ENCODE results near the gene MYH11.

GRCh38 chr16:15816228-15816627 lies 40.6 kb downstream of the MYH11 start:
- TF ChIP-seq REST (IDR thresholded peaks at IDR 0.05; ENCODE audit: insufficient read depth in 1 of 2, low read depth in 2 of 2, low read length in 2 of 2) (no peak), POLR2AphosphoS5 (IDR thresholded peaks at IDR 0.05; ENCODE audit: low read depth, low read length) (no peak), TAF1 (IDR thresholded peaks at IDR 0.05; ENCODE audit: borderline replicate concordance, insufficient read depth, low read length) (no peak)

Measured in PFSK-1 (cell line).